Caco-2 (cell line): ENCODE data around the gene MSI1. TPM values are rescaled to one million over a fixed set of nuclear protein-coding genes. Genes with fewer than 3 reads are reported as not detected.

Experiments used
- BruUV-seq: library from RNA; stranded (reverse); fragments of 400-500 nt; replicated peaks from 2 replicates; lab custom pipeline; 2021; lab: Mats Ljungman, UMichigan
- CTCF ChIA-PET: fragments of 300-600 bp; sonication (Branson Sonifier 250); formaldehyde crosslinking; loops from one replicate; lab custom pipeline; 2022; ENCODE audit warnings: antibody characterized with exemption; lab: Charles Lee
- POLR2A ChIA-PET: fragments of 300-600 bp; sonication (Branson Sonifier 250); formaldehyde crosslinking; loops from one replicate; lab custom pipeline; 2022; ENCODE audit warnings: antibody characterized with exemption; lab: Charles Lee
- DNase-seq, 2 experiments: peaks; one replicate each; pipeline versions ENCODE4 v3.0.0 to v3.0.0-alpha.2; 2020 to 2022
- H3K27me3 ChIP-seq: replicated peaks from 2 replicates; pipeline ENCODE4 v1.6.0; 2011; ENCODE audit warnings: low read length; ENCODE audit not compliant: control insufficient read depth, insufficient read depth
- H3K36me3 ChIP-seq: 2 replicates; pipeline ENCODE4 v1.5.1; 2011; ENCODE audit warnings: low read length; ENCODE audit not compliant: control insufficient read depth, insufficient read depth
- H3K4me1 ChIP-seq: fragments of 250-450 bp; sonication (Bioruptor Pico); 2 replicates; pipeline ENCODE4 v1.5.1; 2020; ENCODE audit warnings: mild to moderate bottlenecking
- H3K4me3 ChIP-seq: 2 replicates; pipeline ENCODE4 v1.5.1; 2011; ENCODE audit warnings: low read depth, mild to moderate bottlenecking, control low read depth, low read length
- H3K9me3 ChIP-seq: fragments of 250-450 bp; sonication (Bioruptor Pico); 2 replicates; pipeline ENCODE4 v1.5.1; 2020; ENCODE audit warnings: mild to moderate bottlenecking, moderate library complexity
- H3K27ac Mint-ChIP-seq: one replicate; pipeline ENCODE4 v1.8.0; 2022; ENCODE audit warnings: mixed read lengths; ENCODE audit not compliant: unreplicated experiment
- H3K27me3 Mint-ChIP-seq: one replicate; pipeline ENCODE4 v1.8.0; 2022; ENCODE audit warnings: mixed read lengths; ENCODE audit not compliant: insufficient read depth, unreplicated experiment
- H3K36me3 Mint-ChIP-seq: one replicate; pipeline ENCODE4 v1.8.0; 2022; ENCODE audit warnings: mild to moderate bottlenecking, mixed read lengths; ENCODE audit not compliant: insufficient read depth, unreplicated experiment
- H3K4me1 Mint-ChIP-seq: one replicate; pipeline ENCODE4 v1.8.0; 2022; ENCODE audit warnings: low read depth, mixed read lengths; ENCODE audit not compliant: unreplicated experiment
- H3K4me3 Mint-ChIP-seq: one replicate; pipeline ENCODE4 v1.8.0; 2022; ENCODE audit warnings: mild to moderate bottlenecking, moderate library complexity, mixed read lengths; ENCODE audit not compliant: unreplicated experiment
- H3K9me3 Mint-ChIP-seq: one replicate; pipeline ENCODE4 v1.8.0; 2022; ENCODE audit warnings: mixed read lengths; ENCODE audit not compliant: unreplicated experiment
- intact Hi-C: fragments of 100-400 bp; cut with micrococcal nuclease; formaldehyde crosslinking; loops from one replicate; pipeline ENCODE4 v1.10.0; 2022; ENCODE audit not compliant: unreplicated experiment
- total RNA-seq: library from RNA; stranded (reverse); gene quantifications from 2 replicates; pipeline ENCODE4 v1.2.3, GENCODE V29; 2022
- TF ChIP-seq, protein P1 (sequence below), 2 experiments: fragments of 200-600 bp in 1 of 2; IDR thresholded peaks; 1 replicate in 1 of 2; 2 replicates in 1 of 2; pipeline versions ENCODE4 v1.5.1 to v1.8.0; 2011 to 2022; ENCODE audit warnings: antibody characterized with exemption in 1 of 2, control low read depth in 1 of 2, inconsistent platforms in 1 of 2, low read depth in 1 of 2, low read length in 1 of 2, mild to moderate bottlenecking in 1 of 2, moderate library complexity in 1 of 2; ENCODE audit not compliant: insufficient read depth in 1 of 2, severe bottlenecking in 1 of 2, unreplicated experiment in 1 of 2

MSI1 gene
- total RNA-seq, 1 experiment from 2014 or later, result 24.8 TPM

DNA sequence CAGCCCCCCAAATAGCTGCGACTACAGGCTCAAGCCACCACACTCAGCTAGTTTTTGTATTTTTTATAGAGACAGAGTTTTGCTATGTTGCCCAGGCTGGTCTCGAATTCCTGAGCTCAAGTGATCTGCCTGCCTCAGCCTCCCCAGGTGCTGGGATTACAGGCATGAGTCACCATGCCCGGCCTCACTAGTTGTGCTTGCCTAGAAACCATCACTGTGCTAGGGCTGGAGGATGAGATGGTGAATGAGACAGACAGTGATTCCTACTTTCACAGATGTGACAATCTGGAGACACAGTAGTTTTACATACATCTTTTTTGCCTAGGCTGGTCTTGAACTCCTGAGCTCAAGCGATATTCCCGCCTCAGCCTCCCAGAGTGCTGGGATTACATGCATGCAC, 7.5 kb upstream of the MSI1 start:
- H3K27me3 Mint-ChIP-seq, result peaks cover 5% of the 10 kb centered on the region
- H3K27ac Mint-ChIP-seq, result no peak overlapping the region
- no peak for DNase-seq
- no peaks in the 10 kb centered on the region for H3K36me3 Mint-ChIP-seq
- no peak overlapping the region for H3K4me3 Mint-ChIP-seq
- Histone ChIP-seq H3K36me3 (no peaks in the 10 kb centered on the region), H3K9me3 (no peaks in the 10 kb centered on the region), H3K4me1 (peaks cover under 1% of the 10 kb centered on the region), H3K27me3 (no peaks in the 10 kb centered on the region), H3K4me3 (no peak overlapping the region)
- TF ChIP-seq, protein P1, sequence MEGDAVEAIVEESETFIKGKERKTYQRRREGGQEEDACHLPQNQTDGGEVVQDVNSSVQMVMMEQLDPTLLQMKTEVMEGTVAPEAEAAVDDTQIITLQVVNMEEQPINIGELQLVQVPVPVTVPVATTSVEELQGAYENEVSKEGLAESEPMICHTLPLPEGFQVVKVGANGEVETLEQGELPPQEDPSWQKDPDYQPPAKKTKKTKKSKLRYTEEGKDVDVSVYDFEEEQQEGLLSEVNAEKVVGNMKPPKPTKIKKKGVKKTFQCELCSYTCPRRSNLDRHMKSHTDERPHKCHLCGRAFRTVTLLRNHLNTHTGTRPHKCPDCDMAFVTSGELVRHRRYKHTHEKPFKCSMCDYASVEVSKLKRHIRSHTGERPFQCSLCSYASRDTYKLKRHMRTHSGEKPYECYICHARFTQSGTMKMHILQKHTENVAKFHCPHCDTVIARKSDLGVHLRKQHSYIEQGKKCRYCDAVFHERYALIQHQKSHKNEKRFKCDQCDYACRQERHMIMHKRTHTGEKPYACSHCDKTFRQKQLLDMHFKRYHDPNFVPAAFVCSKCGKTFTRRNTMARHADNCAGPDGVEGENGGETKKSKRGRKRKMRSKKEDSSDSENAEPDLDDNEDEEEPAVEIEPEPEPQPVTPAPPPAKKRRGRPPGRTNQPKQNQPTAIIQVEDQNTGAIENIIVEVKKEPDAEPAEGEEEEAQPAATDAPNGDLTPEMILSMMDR (IDR thresholded peaks at IDR 0.05; ENCODE audit: insufficient read depth in 1 of 2, low read depth in 1 of 2, low read length in 1 of 2, severe bottlenecking in 1 of 2, unreplicated experiment in 1 of 2), result no peak
- ChIA-PET POLR2A (no interaction called here), CTCF (no interaction called here)
- BruUV-seq, result no TSS peak
- H3K4me1 Mint-ChIP-seq, result peaks cover 1% of the 10 kb centered on the region
- intact Hi-C loops, result no loop called here
- no peaks in the 10 kb centered on the region for H3K9me3 Mint-ChIP-seq

DNA sequence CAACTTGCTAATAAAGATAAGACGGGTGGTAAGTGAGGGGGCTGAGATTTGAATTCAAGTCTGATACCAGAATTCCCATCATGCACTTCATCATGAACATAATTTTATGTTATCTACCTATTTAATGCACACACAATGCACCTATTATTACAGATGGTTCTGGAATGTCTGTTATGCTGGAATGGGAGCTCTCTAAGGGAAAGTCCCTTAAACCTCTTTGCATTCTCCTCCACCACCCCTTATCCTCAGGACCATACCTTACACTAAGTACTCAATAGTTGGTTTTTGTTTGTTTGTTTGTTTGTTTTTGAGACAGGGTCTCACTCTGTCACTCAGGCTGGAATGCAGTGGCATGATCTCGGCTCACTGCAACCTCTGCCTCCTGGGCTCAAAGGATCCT, 7.0 kb upstream of the MSI1 start:
- peaks cover 7% of the 10 kb centered on the region for H3K27me3 Mint-ChIP-seq
- H3K4me1 Mint-ChIP-seq, result no peaks in the 10 kb centered on the region
- ChIA-PET CTCF (interaction anchor here (1.4 kb wide), 1 partner anchor 9 kb away, joined by 5 read pairs; no protein-coding TSS in a partner anchor), POLR2A (no interaction called here)
- H3K27ac Mint-ChIP-seq, result no peak overlapping the region
- H3K4me1 ChIP-seq, result no peaks in the 10 kb centered on the region
- no peak overlapping the region for H3K4me3 Mint-ChIP-seq
- no peaks in the 10 kb centered on the region for H3K9me3 ChIP-seq
- no peaks in the 10 kb centered on the region for H3K36me3 ChIP-seq
- TF ChIP-seq, protein P1 (IDR thresholded peaks at IDR 0.05; ENCODE audit: insufficient read depth in 1 of 2, low read depth in 1 of 2, low read length in 1 of 2, severe bottlenecking in 1 of 2, unreplicated experiment in 1 of 2), result no peak
- no TSS peak for BruUV-seq
- no peak for DNase-seq
- intact Hi-C loops, result no loop called here
- no peaks in the 10 kb centered on the region for H3K9me3 Mint-ChIP-seq
- no peak overlapping the region for H3K4me3 ChIP-seq
- H3K36me3 Mint-ChIP-seq, result no peaks in the 10 kb centered on the region
- no peaks in the 10 kb centered on the region for H3K27me3 ChIP-seq

DNA sequence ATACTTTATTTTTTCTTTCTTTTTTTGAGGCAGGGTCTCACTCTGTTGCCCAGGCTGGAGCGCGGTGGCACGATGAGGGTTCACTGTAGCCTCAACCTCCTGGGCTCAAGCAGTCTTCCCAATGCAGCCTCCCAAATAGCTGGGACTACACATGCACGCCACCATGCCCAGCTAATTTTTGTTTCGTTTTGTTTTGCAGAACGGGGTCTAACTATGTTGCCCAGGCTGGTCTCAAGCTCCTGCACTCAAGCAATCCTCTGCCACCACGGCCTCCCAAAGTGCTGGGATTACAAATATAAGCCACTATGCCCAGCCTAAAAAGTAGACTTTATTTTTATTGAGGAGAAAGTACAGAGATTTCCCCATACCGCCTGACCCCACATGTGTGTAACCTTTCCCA, 4.7 kb upstream of the MSI1 start:
- no peak overlapping the region for H3K27ac Mint-ChIP-seq
- Histone ChIP-seq H3K4me1 (no peaks in the 10 kb centered on the region), H3K27me3 (peaks cover 2% of the 10 kb centered on the region; the same call in 1 of the 2 replicates), H3K9me3 (no peaks in the 10 kb centered on the region), H3K4me3 (no peak overlapping the region), H3K36me3 (no peaks in the 10 kb centered on the region)
- no peak overlapping the region for H3K4me3 Mint-ChIP-seq
- no TSS peak for BruUV-seq
- no peaks in the 10 kb centered on the region for H3K4me1 Mint-ChIP-seq
- H3K9me3 Mint-ChIP-seq, result no peaks in the 10 kb centered on the region
- intact Hi-C loops, result no loop called here
- peaks cover 21% of the 10 kb centered on the region for H3K27me3 Mint-ChIP-seq
- ChIA-PET CTCF (interaction anchor here (0.6 kb wide), 1 partner anchor 84 kb away, joined by 3 read pairs; no protein-coding TSS in a partner anchor), POLR2A (no interaction called here)
- DNase-seq, result no peak
- TF ChIP-seq, protein P1 (IDR thresholded peaks at IDR 0.05; ENCODE audit: insufficient read depth in 1 of 2, low read depth in 1 of 2, low read length in 1 of 2, severe bottlenecking in 1 of 2, unreplicated experiment in 1 of 2), result no peak
- H3K36me3 Mint-ChIP-seq, result no peaks in the 10 kb centered on the region
